ENCODE measurements around the gene CYP4F11. TPM values are rescaled to one million over a fixed set of nuclear protein-coding genes. Genes with fewer than 3 reads are reported as not detected.

CYP4F11 gene
- total RNA-seq, 6 experiments from 2014 or later = 55.3 to 95.8 (median 84.5) TPM

GRCh38 chr19:15954820-15955219 lies 20.5 kb upstream of the CYP4F11 start:
- Histone ChIP-seq H3K4me1 (peaks cover 0 to 11% (median 2%) of the 10 kb centered on the region in 4 donors), H3K4me3 (no peak overlapping the region), H3K36me3 (no peaks in the 10 kb centered on the region), H3K27me3 (no peaks in the 10 kb centered on the region), H3K9me3 (no peaks in the 10 kb centered on the region), H3K27ac (no peak overlapping the region)
- TF ChIP-seq CTCF (IDR thresholded peaks at IDR 0.05) (no peak), POLR2A (IDR thresholded peaks at IDR 0.05) (no peak)
- intact Hi-C loops (cut with DNase I) = no loop called here
- peak; percentile 55 to 90 (median 87) for DNase-seq
- WGBS (ENCODE audit: insufficient coverage, low coverage, low lambda C conversion rate, missing lambda C conversion rate) = 43% methylated on average over 6 of the region's 6 CpGs
- ATAC-seq = peak; percentile 87 to 99 (median 96)

DNA sequence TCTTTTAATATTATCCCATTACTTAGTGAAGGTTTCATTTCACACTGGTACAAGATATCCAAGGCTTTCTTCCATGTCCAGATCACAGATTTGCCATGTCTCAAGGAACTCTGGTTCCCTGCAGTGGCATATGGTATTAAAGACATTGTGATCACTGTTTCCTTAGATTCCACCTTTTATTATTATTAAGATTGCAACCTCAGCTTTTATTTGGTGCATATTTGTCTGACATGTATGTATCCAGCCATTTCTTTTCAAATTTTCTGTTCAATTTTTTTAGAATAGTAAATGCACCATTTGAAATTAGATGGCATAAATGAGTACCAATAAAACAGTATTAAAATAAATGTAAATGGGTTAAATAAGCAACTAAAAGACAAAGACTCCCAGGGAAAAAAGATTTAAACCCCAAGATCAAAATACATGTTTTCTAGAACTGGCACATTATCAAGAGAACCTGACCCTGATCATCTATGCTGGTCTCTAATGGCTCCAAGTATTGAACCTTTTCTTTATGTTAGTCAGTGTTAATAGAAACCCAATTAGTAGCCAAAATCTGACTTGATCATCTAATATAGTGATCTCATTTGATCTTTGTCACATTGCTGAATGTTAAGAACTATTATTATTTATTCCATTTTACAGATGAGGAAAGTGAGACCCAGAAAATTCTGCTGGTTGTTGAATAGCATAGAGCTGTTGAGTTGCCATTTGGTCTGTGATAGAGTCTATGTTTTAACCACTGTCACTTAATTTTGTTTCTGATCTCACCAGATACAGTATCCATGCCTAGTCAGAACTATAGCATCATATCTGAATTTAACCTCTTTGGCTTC lies 14.1 kb upstream of the CYP4F11 start, which contains the start of gene OR10H4:
OR10H4 (plus strand) TSS at position 786 of the 836 bp plus-strand sequence; CDS start at position 786, 0 bp downstream.
- H3K4me3 ChIP-seq = no peak within 1 kb of the TSS
- intact Hi-C loops (cut with DNase I) = no loop called here
- TF ChIP-seq CTCF (IDR thresholded peaks at IDR 0.05) (no peak), POLR2A (IDR thresholded peaks at IDR 0.05) (no peak)
- no peaks in the 10 kb centered on the region for H3K4me1 ChIP-seq
- no peaks in the 10 kb centered on the region for H3K27me3 ChIP-seq
- DNase-seq (no peak), ATAC-seq (no peak)
- no peak within 1 kb of the TSS for H3K27ac ChIP-seq
- no peaks in the 10 kb centered on the region for H3K36me3 ChIP-seq
- no peaks in the 10 kb centered on the region for H3K9me3 ChIP-seq

DNA sequence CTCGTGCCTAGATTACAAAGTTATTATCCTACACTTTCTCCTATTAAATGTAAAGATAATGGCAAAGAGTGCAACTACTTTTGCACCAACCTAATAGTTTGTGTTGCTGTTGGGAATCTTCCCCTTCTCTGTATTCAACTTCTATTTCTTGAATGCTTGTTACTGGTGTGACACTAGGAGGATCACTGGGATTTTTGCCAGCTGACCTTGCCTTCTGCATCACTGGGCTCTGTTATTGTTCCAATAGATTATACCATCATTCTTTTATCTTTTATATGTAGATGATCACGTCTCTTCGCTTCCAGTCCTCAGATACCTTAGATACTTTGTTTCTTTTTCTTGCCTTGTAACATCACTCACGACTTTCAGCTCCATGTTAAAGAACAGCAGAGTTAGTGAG lies 11.0 kb upstream of the CYP4F11 start:
- Histone ChIP-seq H3K9me3 (no peaks in the 10 kb centered on the region), H3K4me3 (no peak overlapping the region), H3K27ac (no peak overlapping the region), H3K27me3 (no peaks in the 10 kb centered on the region), H3K36me3 (no peaks in the 10 kb centered on the region), H3K4me1 (no peaks in the 10 kb centered on the region)
- ATAC-seq = no peak
- intact Hi-C loops (cut with DNase I) = no loop called here
- TF ChIP-seq POLR2A (IDR thresholded peaks at IDR 0.05) (no peak), CTCF (IDR thresholded peaks at IDR 0.05) (no peak)
- WGBS (ENCODE audit: insufficient coverage, low coverage, low lambda C conversion rate, missing lambda C conversion rate) = 38% methylated on average over 4 of the region's 4 CpGs
- DNase-seq = no peak

DNA sequence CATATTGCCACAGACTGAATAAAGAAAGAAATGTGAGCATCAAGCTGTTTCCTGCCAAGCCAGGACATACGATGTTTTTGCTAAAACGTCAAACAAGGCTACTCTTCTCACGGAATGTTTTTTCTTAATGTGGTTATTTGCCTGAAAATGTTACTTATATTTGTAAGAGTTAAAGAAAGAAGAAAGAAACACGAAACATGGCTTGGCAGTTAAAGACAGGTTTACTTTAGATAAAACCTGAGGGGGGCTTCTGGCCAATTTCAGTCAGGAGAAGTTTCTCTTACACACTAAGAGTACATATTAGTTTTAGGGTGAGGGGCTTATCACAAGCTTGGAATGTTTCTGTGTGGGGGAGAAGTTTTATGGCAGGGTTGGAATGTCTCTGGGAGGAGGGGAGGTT lies 10.1 kb upstream of the CYP4F11 start:
- no peaks in the 10 kb centered on the region for H3K27me3 ChIP-seq
- no peak overlapping the region for H3K27ac ChIP-seq
- WGBS (ENCODE audit: insufficient coverage, low coverage, low lambda C conversion rate, missing lambda C conversion rate) = 43% methylated on average over 4 of the region's 4 CpGs
- DNase-seq (no peak), ATAC-seq (no peak)
- TF ChIP-seq CTCF (IDR thresholded peaks at IDR 0.05) (no peak), POLR2A (IDR thresholded peaks at IDR 0.05) (no peak)
- no peaks in the 10 kb centered on the region for H3K9me3 ChIP-seq
- H3K36me3 ChIP-seq = no peaks in the 10 kb centered on the region
- H3K4me3 ChIP-seq = no peak overlapping the region
- intact Hi-C loops (cut with DNase I) = no loop called here
- H3K4me1 ChIP-seq = no peaks in the 10 kb centered on the region
